HUES48 (cell line): ENCODE measurements around the gene PHOX2B.

Source experiments
- H3K27ac ChIP-seq: one replicate; pipeline ENCODE4 v1.7.0; 2013; ENCODE audit warnings: low read depth, low read length, inconsistent platforms
- H3K27me3 ChIP-seq: 2 replicates; pipeline ENCODE4 v1.6.1; 2013; ENCODE audit warnings: mild to moderate bottlenecking, low read length; ENCODE audit not compliant: control insufficient read depth, insufficient read depth
- H3K36me3 ChIP-seq: 2 replicates; pipeline ENCODE4 v1.6.1; 2013; ENCODE audit warnings: low read length; ENCODE audit not compliant: control insufficient read depth, insufficient read depth
- H3K4me1 ChIP-seq: 2 replicates; pipeline ENCODE4 v1.6.1; 2013; ENCODE audit warnings: mild to moderate bottlenecking, low read length; ENCODE audit not compliant: control insufficient read depth, insufficient read depth
- H3K4me3 ChIP-seq: 2 replicates; pipeline ENCODE4 v1.5.1; 2013; ENCODE audit warnings: mild to moderate bottlenecking, low read depth, low read length
- H3K9ac ChIP-seq: 2 replicates; pipeline ENCODE4 v1.6.1; 2013; ENCODE audit warnings: mild to moderate bottlenecking, low read depth, low read length, moderate library complexity
- H3K9me3 ChIP-seq: 2 replicates; pipeline ENCODE4 v1.6.1; 2013; ENCODE audit warnings: low read length; ENCODE audit not compliant: control insufficient read depth, insufficient read depth

PHOX2B gene

GRCh38 chr4:41709844-41710481 lies 38.6 kb downstream of the PHOX2B start:
- Histone ChIP-seq H3K27me3 (no peaks in the 10 kb centered on the region), H3K27ac (no peak overlapping the region), H3K36me3 (no peaks in the 10 kb centered on the region), H3K9me3 (no peaks in the 10 kb centered on the region), H3K4me3 (no peak overlapping the region), H3K4me1 (no peaks in the 10 kb centered on the region), H3K9ac (no peak overlapping the region)

- Histone ChIP-seq H3K4me3 (no peak overlapping the region), H3K27ac (no peak overlapping the region), H3K36me3 (no peaks in the 10 kb centered on the region), H3K9ac (no peak overlapping the region), H3K4me1 (no peaks in the 10 kb centered on the region), H3K9me3 (no peaks in the 10 kb centered on the region), H3K27me3 (no peaks in the 10 kb centered on the region)
These were observed 44.7 kb downstream of the PHOX2B start for GRCh38 chr4:41703785-41704184.

- Histone ChIP-seq H3K27ac (no peak overlapping the region), H3K27me3 (no peaks in the 10 kb centered on the region), H3K4me1 (no peaks in the 10 kb centered on the region), H3K9ac (no peak overlapping the region), H3K9me3 (no peaks in the 10 kb centered on the region), H3K4me3 (no peak overlapping the region), H3K36me3 (no peaks in the 10 kb centered on the region)
These were observed 45.8 kb downstream of the PHOX2B start for GRCh38 chr4:41702770-41703169.

- Histone ChIP-seq H3K27me3 (no peaks in the 10 kb centered on the region), H3K36me3 (no peaks in the 10 kb centered on the region), H3K4me1 (no peaks in the 10 kb centered on the region; the same call in 1 of the 2 replicates), H3K4me3 (no peak overlapping the region), H3K9me3 (no peaks in the 10 kb centered on the region), H3K27ac (no peak overlapping the region), H3K9ac (no peak overlapping the region)
These were observed 46.5 kb downstream of the PHOX2B start for GRCh38 chr4:41701983-41702382.

GRCh38 chr4:41696763-41697162 lies 51.8 kb downstream of the PHOX2B start:
- Histone ChIP-seq H3K36me3 (0 out of 2 replicates have a peak, but pooled peaks cover 2% of the 10 kb centered on the region), H3K9ac (no peak overlapping the region), H3K27me3 (no peaks in the 10 kb centered on the region), H3K4me1 (peaks cover 4% of the 10 kb centered on the region; the same call in 1 of the 2 replicates), H3K27ac (no peak overlapping the region), H3K4me3 (no peak overlapping the region), H3K9me3 (no peaks in the 10 kb centered on the region)

GRCh38 chr4:41696131-41696530 lies 52.4 kb downstream of the PHOX2B start:
- Histone ChIP-seq H3K4me1 (peaks cover 4% of the 10 kb centered on the region; the same call in 1 of the 2 replicates), H3K4me3 (no peak overlapping the region), H3K9ac (no peak overlapping the region), H3K27me3 (no peaks in the 10 kb centered on the region), H3K36me3 (peaks cover 4% of the 10 kb centered on the region; the same call in 1 of the 2 replicates), H3K27ac (no peak overlapping the region), H3K9me3 (no peaks in the 10 kb centered on the region)
